Effector memory CD8-positive, alpha-beta T cell (primary cell): ENCODE measurements around the gene OR2G3.

Experiments
- ATAC-seq: fragments of 150-1000 bp; cut with Tn5 transposase; replicated peaks from 2 replicates; pipeline ENCODE4 v1.10.0; 2021; ENCODE audit warnings: mild to moderate bottlenecking, moderate library complexity
- DNase-seq, 3 experiments: peaks; one replicate each; pipeline ENCODE4 v3.0.0; 2021
- H3K27ac Mint-ChIP-seq, 2 donors: one replicate each; pipeline ENCODE4 v1.8.0; 2022; ENCODE audit warnings: mild to moderate bottlenecking in 2 of 2, mixed read lengths in 2 of 2, moderate library complexity in 2 of 2
- H3K27me3 Mint-ChIP-seq, 2 donors: one replicate each; pipeline ENCODE4 v1.8.0; 2022; ENCODE audit warnings: mixed read lengths in 2 of 2
- H3K36me3 Mint-ChIP-seq: one replicate; pipeline ENCODE4 v1.8.0; 2022; ENCODE audit warnings: mild to moderate bottlenecking, moderate library complexity, mixed read lengths; ENCODE audit not compliant: insufficient read depth
- H3K4me1 Mint-ChIP-seq, 2 donors: one replicate each; pipeline ENCODE4 v1.8.0; 2022; ENCODE audit warnings: low read depth in 2 of 2, mixed read lengths in 2 of 2
- H3K4me3 Mint-ChIP-seq, 2 donors: one replicate each; pipeline ENCODE4 v1.8.0; 2022; ENCODE audit warnings: mild to moderate bottlenecking in 2 of 2, mixed read lengths in 2 of 2, moderate library complexity in 2 of 2
- H3K9me3 Mint-ChIP-seq, 2 donors: one replicate each; pipeline ENCODE4 v1.8.0; 2022; ENCODE audit warnings: mixed read lengths in 2 of 2
- total RNA-seq, 9 experiments: gene quantifications; one replicate each; lab custom pipeline; 2026; lab: John Stamatoyannopoulos, UW

Gene OR2G3
- total RNA-seq = 0 reads per million in 9 experiments

- H3K4me3 Mint-ChIP-seq = no peak within 1 kb of the TSS
- no peaks in the 10 kb centered on the region for H3K4me1 Mint-ChIP-seq
- H3K9me3 Mint-ChIP-seq = peaks cover 0 to 8% of the 10 kb centered on the region in 2 donors
- no peak for ATAC-seq
- no peak for DNase-seq
- H3K36me3 Mint-ChIP-seq = peaks cover 3% of the 10 kb centered on the region
- no peak within 1 kb of the TSS for H3K27ac Mint-ChIP-seq
- H3K27me3 Mint-ChIP-seq = peaks cover 0 to 23% of the 10 kb centered on the region in 2 donors
Observed at GRCh38 chr1:247605286-247605685, at the start of gene OR2G3. Gene OR2G3 (plus strand): TSS chr1:247605586. CDS start chr1:247605586, 0 bp downstream.

GRCh38 chr1:247557926-247558674 lies 47.3 kb upstream of the OR2G3 start:
- ATAC-seq (no peak), DNase-seq (no peak)
- Mint-ChIP-seq H3K4me3 (no peak overlapping the region), H3K27me3 (peaks cover 9% of the 10 kb centered on the region in 2 donors), H3K27ac (no peak overlapping the region), H3K36me3 (no peaks in the 10 kb centered on the region), H3K4me1 (no peaks in the 10 kb centered on the region), H3K9me3 (no peaks in the 10 kb centered on the region)

- no peak overlapping the region for H3K27ac Mint-ChIP-seq
- H3K9me3 Mint-ChIP-seq = no peaks in the 10 kb centered on the region
- ATAC-seq (no peak), DNase-seq (no peak)
- H3K36me3 Mint-ChIP-seq = no peaks in the 10 kb centered on the region
- peaks cover 9 to 13% of the 10 kb centered on the region in 2 donors for H3K27me3 Mint-ChIP-seq
- no peak overlapping the region for H3K4me3 Mint-ChIP-seq
- H3K4me1 Mint-ChIP-seq = no peaks in the 10 kb centered on the region
Observed at GRCh38 chr1:247561711-247562110, 43.7 kb upstream of the OR2G3 start.

- Mint-ChIP-seq H3K27ac (no peak overlapping the region), H3K27me3 (peaks cover 9 to 13% of the 10 kb centered on the region in 2 donors), H3K9me3 (no peaks in the 10 kb centered on the region), H3K36me3 (no peaks in the 10 kb centered on the region), H3K4me1 (no peaks in the 10 kb centered on the region), H3K4me3 (no peak overlapping the region)
- ATAC-seq (no peak), DNase-seq (no peak)
Observed at GRCh38 chr1:247562198-247562597, 43.2 kb upstream of the OR2G3 start.

GRCh38 chr1:247574236-247574635 lies 31.1 kb upstream of the OR2G3 start:
- no peaks in the 10 kb centered on the region for H3K36me3 Mint-ChIP-seq
- H3K4me3 Mint-ChIP-seq = no peak overlapping the region
- H3K4me1 Mint-ChIP-seq = no peaks in the 10 kb centered on the region
- ATAC-seq = no peak
- peaks cover 0 to 3% of the 10 kb centered on the region in 2 donors for H3K9me3 Mint-ChIP-seq
- no peak for DNase-seq
- H3K27me3 Mint-ChIP-seq = peaks cover 20 to 37% of the 10 kb centered on the region in 2 donors
- no peak overlapping the region for H3K27ac Mint-ChIP-seq

- ATAC-seq (no peak), DNase-seq (no peak)
- Mint-ChIP-seq H3K4me1 (no peaks in the 10 kb centered on the region), H3K4me3 (no peak overlapping the region), H3K36me3 (no peaks in the 10 kb centered on the region), H3K27me3 (peaks cover 20 to 37% of the 10 kb centered on the region in 2 donors), H3K27ac (no peak overlapping the region), H3K9me3 (peaks cover 0 to 3% of the 10 kb centered on the region in 2 donors)
Observed at GRCh38 chr1:247574664-247575063, 30.7 kb upstream of the OR2G3 start.

GRCh38 chr1:247576514-247576913 lies 28.9 kb upstream of the OR2G3 start:
- DNase-seq = no peak
- ATAC-seq = no peak
- Mint-ChIP-seq H3K27me3 (peaks cover 16 to 37% of the 10 kb centered on the region in 2 donors), H3K27ac (no peak overlapping the region), H3K9me3 (no peaks in the 10 kb centered on the region), H3K36me3 (no peaks in the 10 kb centered on the region), H3K4me1 (no peaks in the 10 kb centered on the region), H3K4me3 (no peak overlapping the region)

GRCh38 chr1:247578946-247579460 lies 26.4 kb upstream of the OR2G3 start:
- Mint-ChIP-seq H3K27ac (no peak overlapping the region), H3K9me3 (no peaks in the 10 kb centered on the region)
- no peak for DNase-seq

GRCh38 chr1:247588060-247588459 lies 17.3 kb upstream of the OR2G3 start, which contains the start of gene OR2G2:
Gene OR2G2 (plus strand): TSS chr1:247588360. CDS start chr1:247588360, 0 bp downstream.
- Mint-ChIP-seq H3K9me3 (peaks cover 0 to 5% of the 10 kb centered on the region in 2 donors), H3K4me3 (no peak within 1 kb of the TSS), H3K27me3 (peaks cover 5 to 11% of the 10 kb centered on the region in 2 donors), H3K27ac (no peak within 1 kb of the TSS), H3K36me3 (no peaks in the 10 kb centered on the region), H3K4me1 (no peaks in the 10 kb centered on the region)
- ATAC-seq (no peak), DNase-seq (no peak)

More at GRCh38 chr1:247578946-247579460, 26.4 kb upstream of the OR2G3 start:
- ATAC-seq = no peak
- H3K4me1 Mint-ChIP-seq = no peaks in the 10 kb centered on the region
- H3K4me3 Mint-ChIP-seq = no peak overlapping the region
- H3K27me3 Mint-ChIP-seq = peaks cover 1 to 22% of the 10 kb centered on the region in 2 donors
- no peaks in the 10 kb centered on the region for H3K36me3 Mint-ChIP-seq

GRCh38 chr1:247613405-247613804 lies 8.0 kb downstream of the OR2G3 start:
- H3K4me1 Mint-ChIP-seq = no peaks in the 10 kb centered on the region
- ATAC-seq (no peak), DNase-seq (no peak)
- H3K4me3 Mint-ChIP-seq = no peak overlapping the region
- H3K9me3 Mint-ChIP-seq = peaks cover 2 to 8% of the 10 kb centered on the region in 2 donors
- H3K36me3 Mint-ChIP-seq = peaks cover 3% of the 10 kb centered on the region
- H3K27me3 Mint-ChIP-seq = peaks cover 0 to 9% of the 10 kb centered on the region in 2 donors
- no peak overlapping the region for H3K27ac Mint-ChIP-seq

- DNase-seq = no peak
- H3K4me3 Mint-ChIP-seq = no peak overlapping the region
- peaks cover 2 to 4% of the 10 kb centered on the region in 2 donors for H3K9me3 Mint-ChIP-seq
- H3K27ac Mint-ChIP-seq = no peak overlapping the region
- H3K27me3 Mint-ChIP-seq = peaks cover 0 to 4% of the 10 kb centered on the region in 2 donors
- H3K4me1 Mint-ChIP-seq = no peaks in the 10 kb centered on the region
- H3K36me3 Mint-ChIP-seq = peaks cover 1% of the 10 kb centered on the region
- ATAC-seq = no peak
Observed at GRCh38 chr1:247614625-247615024, 9.2 kb downstream of the OR2G3 start.

- Mint-ChIP-seq H3K9me3 (peaks cover 0 to 5% of the 10 kb centered on the region in 2 donors), H3K4me1 (no peaks in the 10 kb centered on the region)
Observed at GRCh38 chr1:247627951-247628350, 22.6 kb downstream of the OR2G3 start.

GRCh38 chr1:247638011-247638410 lies 32.6 kb downstream of the OR2G3 start:
- Mint-ChIP-seq H3K9me3 (peaks cover 6 to 14% of the 10 kb centered on the region in 2 donors), H3K36me3 (no peaks in the 10 kb centered on the region), H3K27me3 (peaks cover 26 to 33% of the 10 kb centered on the region in 2 donors), H3K4me1 (no peaks in the 10 kb centered on the region), H3K4me3 (no peak overlapping the region), H3K27ac (no peak overlapping the region)
- no peak for DNase-seq
- no peak for ATAC-seq

More at GRCh38 chr1:247627951-247628350, 22.6 kb downstream of the OR2G3 start:
- no peak for DNase-seq
- ATAC-seq = no peak
- peaks cover 8 to 14% of the 10 kb centered on the region in 2 donors for H3K27me3 Mint-ChIP-seq
- no peak overlapping the region for H3K4me3 Mint-ChIP-seq
- no peak overlapping the region for H3K27ac Mint-ChIP-seq
- peaks cover 2% of the 10 kb centered on the region for H3K36me3 Mint-ChIP-seq

- H3K27me3 Mint-ChIP-seq = peaks cover 26 to 33% of the 10 kb centered on the region in 2 donors
- H3K9me3 Mint-ChIP-seq = peaks cover 6 to 14% of the 10 kb centered on the region in 2 donors
- H3K36me3 Mint-ChIP-seq = no peaks in the 10 kb centered on the region
- ATAC-seq (no peak), DNase-seq (no peak)
- H3K4me3 Mint-ChIP-seq = no peak overlapping the region
- no peak overlapping the region for H3K27ac Mint-ChIP-seq
- H3K4me1 Mint-ChIP-seq = no peaks in the 10 kb centered on the region
Observed at GRCh38 chr1:247638781-247639180, 33.4 kb downstream of the OR2G3 start.
